ENCODE measurements around the gene UBL7.
"Not testable (repeated sequence)": the region's sequence is repeated elsewhere in the genome, so short reads cannot be mapped to it uniquely, and the experiment has no call there.

UBL7 gene

GRCh38 chr15:74460871-74461846, at the start of gene UBL7:
TSS of gene UBL7 (minus strand) at chr15:74461160. CDS start at chr15:74458867, 2,293 bp downstream.
- peak; percentile 99 for DNase-seq

- no peak for DNase-seq
These were observed 45.5 kb upstream of the UBL7 start for GRCh38 chr15:74506515-74506840.

GRCh38 chr15:74505837-74506514, 45.0 kb upstream of the UBL7 start:
- DNase-seq: peak; percentile 51

- no peak for DNase-seq
These were observed 43.9 kb upstream of the UBL7 start for GRCh38 chr15:74504836-74505235.

GRCh38 chr15:74504418-74504817, 43.5 kb upstream of the UBL7 start:
- no peak for DNase-seq

GRCh38 chr15:74502301-74502700, 41.3 kb upstream of the UBL7 start:
- no peak for DNase-seq

GRCh38 chr15:74500401-74500800, 39.4 kb upstream of the UBL7 start:
- no peak for DNase-seq

- no peak for DNase-seq
These were observed 38.4 kb upstream of the UBL7 start for GRCh38 chr15:74499366-74499765.

GRCh38 chr15:74497584-74497983, 36.6 kb upstream of the UBL7 start:
- DNase-seq: peak; percentile 27

- DNase-seq: no peak
These were observed 35.7 kb upstream of the UBL7 start for GRCh38 chr15:74496648-74497047.

GRCh38 chr15:74490339-74490689, 29.4 kb upstream of the UBL7 start:
- DNase-seq: no peak

GRCh38 chr15:74489518-74490338, 28.8 kb upstream of the UBL7 start:
- DNase-seq: no peak

- no peak for DNase-seq
These were observed 27.8 kb upstream of the UBL7 start for GRCh38 chr15:74488776-74489175.

- no peak for DNase-seq
These were observed 21.7 kb upstream of the UBL7 start for GRCh38 chr15:74482661-74483060.

- not testable (repeated sequence) for DNase-seq
These were observed 19.4 kb upstream of the UBL7 start for GRCh38 chr15:74480364-74480763.

- DNase-seq: not testable (repeated sequence)
These were observed 10.7 kb upstream of the UBL7 start for GRCh38 chr15:74471621-74472020.

- DNase-seq: no peak
These were observed 9.9 kb upstream of the UBL7 start for GRCh38 chr15:74470631-74471395.

GRCh38 chr15:74468341-74469032, 7.5 kb upstream of the UBL7 start:
- DNase-seq: no peak

- no peak for DNase-seq
These were observed 5.6 kb upstream of the UBL7 start for GRCh38 chr15:74466570-74466969.

- DNase-seq: no peak
These were observed 3.9 kb upstream of the UBL7 start for GRCh38 chr15:74464897-74465296.

- no peak for DNase-seq
These were observed 3.3 kb upstream of the UBL7 start for GRCh38 chr15:74464216-74464615.

GRCh38 chr15:74463634-74464033, 2.7 kb upstream of the UBL7 start:
- DNase-seq: no peak
